Measurements from ENCODE around the gene ACTA1. TPM values are rescaled to one million over a fixed set of nuclear protein-coding genes. Genes with fewer than 3 reads are reported as not detected.

Gene ACTA1
- total RNA-seq (ENCODE audit: low replicate concordance), result not detected in 2 replicates

DNA sequence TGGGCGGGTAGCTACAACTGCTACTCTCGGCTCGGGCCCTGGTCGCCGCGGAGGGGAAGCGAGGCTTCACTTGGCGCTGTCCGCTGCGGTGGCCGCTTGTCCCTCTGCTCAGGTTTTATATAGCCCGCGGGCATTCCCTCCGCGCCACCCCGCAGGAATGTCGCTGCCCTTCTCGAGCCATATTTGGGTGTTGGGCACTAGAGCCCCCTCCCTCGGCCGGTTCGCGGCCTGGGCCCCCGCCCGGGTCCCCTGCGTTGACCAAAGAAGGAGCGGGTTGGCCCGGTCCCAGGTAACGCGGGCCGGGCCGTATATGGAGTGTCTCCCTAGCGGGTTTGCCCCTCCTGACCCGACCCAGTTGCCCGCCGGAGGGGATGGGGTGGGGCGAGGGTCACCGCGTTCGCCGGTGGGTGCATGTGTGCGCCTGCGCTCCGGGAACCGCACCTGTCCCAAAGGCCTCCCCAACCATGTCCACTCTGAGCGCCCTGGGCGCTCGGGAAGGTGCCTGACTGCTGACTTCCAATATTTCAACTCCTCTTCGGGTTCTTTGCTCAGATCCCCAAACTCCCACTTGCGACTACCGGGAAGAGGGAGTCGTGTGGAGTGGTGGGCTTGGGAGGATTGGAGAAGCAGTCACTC is at the start of gene ACTA1:
ACTA1 (minus strand) TSS at position 90 of the 636 bp plus-strand sequence. CDS start 979 bp downstream, outside the sequence.

Other genes starting within 250 kb of the ACTA1 start
- gene RAB4A, start 163.0 kb downstream of the ACTA1 start, total RNA-seq (ENCODE audit: low replicate concordance), result 13.5 and 25.6 TPM in 2 replicates
- gene CCSAP, start 91.0 kb downstream of the ACTA1 start, total RNA-seq (ENCODE audit: low replicate concordance), result 2.5 and 5.4 TPM in 2 replicates
- gene NUP133, start 74.2 kb upstream of the ACTA1 start, total RNA-seq (ENCODE audit: low replicate concordance), result 18.5 and 26.2 TPM in 2 replicates
- gene ABCB10, start 124.6 kb upstream of the ACTA1 start, total RNA-seq (ENCODE audit: low replicate concordance), result 5.1 and 10.7 TPM in 2 replicates
- gene TAF5L, start 192.0 kb upstream of the ACTA1 start, total RNA-seq (ENCODE audit: low replicate concordance), result 11.3 and 13.8 TPM in 2 replicates
- 5.7 and 9.8 TPM in 2 replicates for gene URB2, start 192.2 kb upstream of the ACTA1 start, total RNA-seq (ENCODE audit: low replicate concordance)

All from smooth muscle cell of the coronary artery (primary cell).